Thyroid gland (tissue), 4 donors: Measurements from ENCODE around the gene PDHA2. TPM values are rescaled to one million over a fixed set of nuclear protein-coding genes. Genes with fewer than 3 reads are reported as not detected.
"Not testable (repeated sequence)": the region's sequence is repeated elsewhere in the genome, so short reads cannot be mapped to it uniquely, and the experiment has no call there.

Source experiments
- DNase-seq, 2 donors: peaks; one replicate each; pipeline ENCODE4 v3.0.0-alpha.2; 2019
- H3K27ac ChIP-seq, 3 donors: fragments of 200-600 bp; sonication (generic); 1 replicate in 2 of 3; 2 replicates in 1 of 3; pipeline ENCODE4 v1.5.1; 2016 to 2019; ENCODE audit warnings: mild to moderate bottlenecking in 1 of 3, moderate library complexity in 1 of 3
- H3K27me3 ChIP-seq: fragments of 200-600 bp; sonication (generic); one replicate; pipeline ENCODE4 v1.5.1; 2019
- H3K36me3 ChIP-seq, 2 donors: fragments of 200-600 bp; sonication (generic); one replicate each; pipeline ENCODE4 v1.5.1; 2016 to 2019
- H3K4me1 ChIP-seq, 2 donors: fragments of 200-600 bp; sonication (generic); one replicate each; pipeline ENCODE4 v1.5.1; 2017 to 2019
- H3K4me3 ChIP-seq, 3 donors: fragments of 200-600 bp; sonication (generic); replicated peaks in 1 of 3; 1 replicate in 2 of 3; 2 replicates in 1 of 3; pipeline ENCODE4 v1.5.1; 2016; ENCODE audit warnings: mild to moderate bottlenecking in 1 of 3
- H3K9me3 ChIP-seq: fragments of 200-600 bp; sonication (generic); one replicate; pipeline ENCODE4 v1.5.1; 2017
- POLR2A ChIP-seq, 2 donors: fragments of 450-650 bp; IDR thresholded peaks; one replicate each; pipeline ENCODE4 v1.6.1; 2017; ENCODE audit warnings: antibody characterized with exemption in 2 of 2, mild to moderate bottlenecking in 2 of 2, moderate library complexity in 1 of 2
- WGBS, 2 donors: methylation state at CpG; one replicate each; pipeline ENCODE4 v1.1.5; 2017; 5-methylcytosine and 5-hydroxymethylcytosine counted together
- intact Hi-C: fragments of 100-400 bp; cut with DNase I; formaldehyde crosslinking; loops from one replicate; pipeline ENCODE4 v1.15.1; 2023
- total RNA-seq, 4 donors: library from RNA; depleted of rRNA; stranded (reverse); fragments of >200 nt; gene quantifications; one replicate each; pipeline ENCODE4 v1.2.3, GENCODE V29; 2016
- TF ChIP-seq, protein P1 (sequence below), 6 experiments: fragments of 200-600 bp in 3 of 6; fragments of 450-650 bp in 3 of 6; sonication (generic) in 3 of 6; IDR thresholded peaks; one replicate each; pipeline ENCODE4 v1.5.1; 2016 to 2019; ENCODE audit warnings: antibody characterized with exemption in 6 of 6, mild to moderate bottlenecking in 2 of 6, inconsistent platforms in 1 of 6, moderate library complexity in 1 of 6

The PDHA2 gene
- total RNA-seq, 4 donors from 2014 or later, result 0.27 TPM; not detected in 3

- no peak for DNase-seq
- no peaks in the 10 kb centered on the region for H3K4me1 ChIP-seq
- no peaks in the 10 kb centered on the region for H3K27me3 ChIP-seq
- no peaks in the 10 kb centered on the region for H3K36me3 ChIP-seq
- 60 to 62% methylated on average over 3 of the region's 3 CpGs for whole genome bisulfite sequencing, 2 donors
- no peak overlapping the region for H3K27ac ChIP-seq
- no peak for TF ChIP-seq POLR2A (IDR thresholded peaks at IDR 0.05)
- no peak overlapping the region for H3K4me3 ChIP-seq
- intact Hi-C loops, result no loop called here
- H3K9me3 ChIP-seq, result no peaks in the 10 kb centered on the region
Measured at GRCh38 chr4:95847908-95848460, 8.1 kb downstream of the PDHA2 start.

DNA sequence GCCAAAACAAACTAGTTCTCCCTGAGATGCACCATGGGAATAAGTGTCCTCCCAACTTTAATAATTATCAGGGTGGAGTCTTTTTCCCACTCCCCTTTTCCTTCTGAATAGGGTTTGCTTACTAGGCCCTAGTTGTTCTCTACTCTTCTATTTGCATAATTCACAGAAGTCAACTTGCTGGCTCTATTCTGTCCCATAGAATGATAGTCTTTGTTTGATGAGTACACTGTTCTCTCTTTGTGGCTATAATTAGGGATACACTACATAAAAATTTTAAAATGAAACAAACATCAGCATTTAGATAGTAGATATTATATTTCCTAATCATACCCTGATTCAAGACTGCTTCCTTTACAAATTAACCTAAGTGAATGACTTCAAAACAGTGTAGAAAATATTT is 10.3 kb downstream of the PDHA2 start:
- H3K9me3 ChIP-seq, result no peaks in the 10 kb centered on the region
- H3K27me3 ChIP-seq, result no peaks in the 10 kb centered on the region
- H3K4me1 ChIP-seq, result no peaks in the 10 kb centered on the region
- no peak for DNase-seq
- H3K36me3 ChIP-seq, result no peaks in the 10 kb centered on the region
- H3K4me3 ChIP-seq, result no peak overlapping the region
- TF ChIP-seq, protein P1, sequence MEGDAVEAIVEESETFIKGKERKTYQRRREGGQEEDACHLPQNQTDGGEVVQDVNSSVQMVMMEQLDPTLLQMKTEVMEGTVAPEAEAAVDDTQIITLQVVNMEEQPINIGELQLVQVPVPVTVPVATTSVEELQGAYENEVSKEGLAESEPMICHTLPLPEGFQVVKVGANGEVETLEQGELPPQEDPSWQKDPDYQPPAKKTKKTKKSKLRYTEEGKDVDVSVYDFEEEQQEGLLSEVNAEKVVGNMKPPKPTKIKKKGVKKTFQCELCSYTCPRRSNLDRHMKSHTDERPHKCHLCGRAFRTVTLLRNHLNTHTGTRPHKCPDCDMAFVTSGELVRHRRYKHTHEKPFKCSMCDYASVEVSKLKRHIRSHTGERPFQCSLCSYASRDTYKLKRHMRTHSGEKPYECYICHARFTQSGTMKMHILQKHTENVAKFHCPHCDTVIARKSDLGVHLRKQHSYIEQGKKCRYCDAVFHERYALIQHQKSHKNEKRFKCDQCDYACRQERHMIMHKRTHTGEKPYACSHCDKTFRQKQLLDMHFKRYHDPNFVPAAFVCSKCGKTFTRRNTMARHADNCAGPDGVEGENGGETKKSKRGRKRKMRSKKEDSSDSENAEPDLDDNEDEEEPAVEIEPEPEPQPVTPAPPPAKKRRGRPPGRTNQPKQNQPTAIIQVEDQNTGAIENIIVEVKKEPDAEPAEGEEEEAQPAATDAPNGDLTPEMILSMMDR (IDR thresholded peaks at IDR 0.05), result no peak
- TF ChIP-seq POLR2A (IDR thresholded peaks at IDR 0.05), result no peak
- no peak overlapping the region for H3K27ac ChIP-seq
- intact Hi-C loops, result no loop called here

DNA sequence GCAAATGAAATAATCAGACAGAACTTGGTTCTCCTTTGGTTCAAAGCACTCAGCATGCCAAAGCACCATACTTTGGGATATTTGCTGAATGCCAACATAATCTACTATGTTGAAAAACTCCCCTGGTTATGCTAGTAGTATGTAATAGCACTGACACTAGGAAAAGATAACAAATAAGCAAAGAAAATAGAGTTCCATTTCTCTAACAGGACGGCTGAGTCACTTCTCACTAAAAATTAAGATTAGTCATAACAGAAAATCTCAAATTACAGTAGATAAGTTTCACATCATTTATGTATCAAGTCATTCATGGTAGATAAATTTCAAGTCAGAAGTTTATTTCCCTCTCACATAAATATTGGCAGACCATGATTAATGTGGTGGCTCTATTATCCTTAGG is 17.9 kb downstream of the PDHA2 start:
- no peak for TF ChIP-seq POLR2A (IDR thresholded peaks at IDR 0.05)
- TF ChIP-seq, protein P1 (IDR thresholded peaks at IDR 0.05), result no peak
- Histone ChIP-seq H3K27me3 (no peaks in the 10 kb centered on the region), H3K4me1 (no peaks in the 10 kb centered on the region), H3K36me3 (no peaks in the 10 kb centered on the region), H3K4me3 (no peak overlapping the region), H3K27ac (no peak overlapping the region), H3K9me3 (no peaks in the 10 kb centered on the region)
- no peak for DNase-seq
- 77 to 83% methylated on average over 1 of the region's 1 CpG for WGBS, 2 donors
- intact Hi-C loops, result no loop called here

DNA sequence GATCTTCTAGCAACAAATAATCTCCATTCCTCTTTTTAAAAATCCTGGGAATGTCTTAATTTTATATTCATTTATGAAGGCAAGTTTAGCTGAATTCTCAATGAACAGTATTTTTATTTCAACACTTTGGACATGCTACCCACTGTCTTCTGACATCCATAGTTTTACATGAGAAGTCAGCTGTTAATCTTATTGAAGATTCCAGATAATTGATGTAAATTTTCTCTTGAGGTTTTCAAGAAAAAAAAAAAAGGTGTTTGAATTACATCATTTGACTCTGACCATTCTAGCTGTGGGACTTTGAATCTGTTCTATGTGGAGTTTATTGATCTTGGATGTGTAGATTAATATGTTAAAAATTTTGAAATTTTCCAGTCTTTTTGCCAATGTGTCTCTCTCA is 28.0 kb downstream of the PDHA2 start:
- intact Hi-C loops, result no loop called here
- Histone ChIP-seq H3K4me3 (no peak overlapping the region), H3K27ac (no peak overlapping the region), H3K36me3 (no peaks in the 10 kb centered on the region), H3K27me3 (no peaks in the 10 kb centered on the region), H3K9me3 (no peaks in the 10 kb centered on the region), H3K4me1 (no peaks in the 10 kb centered on the region)
- TF ChIP-seq POLR2A (IDR thresholded peaks at IDR 0.05), result no peak
- TF ChIP-seq, protein P1 (IDR thresholded peaks at IDR 0.05), result no peak
- no peak for DNase-seq

DNA sequence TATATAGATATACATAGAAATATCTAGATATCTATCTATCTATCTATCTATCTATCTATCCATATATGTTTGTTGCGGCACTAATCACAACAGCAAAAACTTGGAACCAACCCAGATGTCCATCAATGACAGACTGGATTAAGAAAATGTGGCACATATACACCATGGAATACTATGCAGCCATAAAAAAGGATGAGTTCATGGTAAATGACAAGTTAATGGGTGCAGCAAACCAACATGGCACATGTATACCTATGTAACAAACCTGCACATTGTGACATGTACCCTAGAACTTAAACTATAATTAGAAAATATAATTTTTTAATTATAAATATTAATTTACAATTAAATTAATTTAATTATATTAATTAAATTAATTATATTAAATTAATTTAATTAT is 29.5 kb downstream of the PDHA2 start:
- H3K4me3 ChIP-seq, intact Hi-C loops, H3K4me1 ChIP-seq, H3K36me3 ChIP-seq, H3K27ac ChIP-seq, DNase-seq, H3K9me3 ChIP-seq, H3K27me3 ChIP-seq: not testable (repeated sequence)
- WGBS, 2 donors, result 98 to 100% methylated on average over 1 of the region's 1 CpG

GRCh38 chr4:95869961-95870500 is 30.1 kb downstream of the PDHA2 start:
- Histone ChIP-seq H3K4me3 (no peak overlapping the region), H3K9me3 (no peaks in the 10 kb centered on the region), H3K27ac (no peak overlapping the region), H3K4me1 (no peaks in the 10 kb centered on the region), H3K36me3 (no peaks in the 10 kb centered on the region), H3K27me3 (no peaks in the 10 kb centered on the region)
- intact Hi-C loops, result no loop called here
- no peak for TF ChIP-seq POLR2A (IDR thresholded peaks at IDR 0.05)
- TF ChIP-seq, protein P1 (IDR thresholded peaks at IDR 0.05), result no peak
- DNase-seq, result no peak
- 50 to 54% methylated on average over 1 of the region's 1 CpG for WGBS, 2 donors
